Measurements from ENCODE around the gene PASD1. TPM values are rescaled to one million over a fixed set of nuclear protein-coding genes. Genes with fewer than 3 reads are reported as not detected.

PASD1 gene
- total RNA-seq, 1 experiment from 2014 or later, result not detected

GRCh38 chrX:151714362-151714761 lies 150.9 kb downstream of the PASD1 start:
- ATAC-seq (no peak), DNase-seq (ENCODE audit: low read depth, low spot score) (no peak)
- intact Hi-C loops (cut with micrococcal nuclease; ENCODE audit: unreplicated experiment), result loop anchor here (10.0 kb wide), 1 partner anchor 1100 kb away; no protein-coding TSS in a partner anchor
- H3K27me3 ChIP-seq (ENCODE audit: control insufficient read depth, insufficient read depth, low read length), result no peaks in the 10 kb centered on the region
- CTCF ChIA-PET, result no interaction called here
- in situ Hi-C loops (cut with HindIII; ENCODE audit: low pct_unique_long_range_greater_than_20kb, low sequenced_read_pairs), result no loop called here
- H3K9me3 ChIP-seq (ENCODE audit: control insufficient read depth, insufficient read depth, low read depth, low read length), result no peaks in the 10 kb centered on the region
- TF ChIP-seq, protein P1, sequence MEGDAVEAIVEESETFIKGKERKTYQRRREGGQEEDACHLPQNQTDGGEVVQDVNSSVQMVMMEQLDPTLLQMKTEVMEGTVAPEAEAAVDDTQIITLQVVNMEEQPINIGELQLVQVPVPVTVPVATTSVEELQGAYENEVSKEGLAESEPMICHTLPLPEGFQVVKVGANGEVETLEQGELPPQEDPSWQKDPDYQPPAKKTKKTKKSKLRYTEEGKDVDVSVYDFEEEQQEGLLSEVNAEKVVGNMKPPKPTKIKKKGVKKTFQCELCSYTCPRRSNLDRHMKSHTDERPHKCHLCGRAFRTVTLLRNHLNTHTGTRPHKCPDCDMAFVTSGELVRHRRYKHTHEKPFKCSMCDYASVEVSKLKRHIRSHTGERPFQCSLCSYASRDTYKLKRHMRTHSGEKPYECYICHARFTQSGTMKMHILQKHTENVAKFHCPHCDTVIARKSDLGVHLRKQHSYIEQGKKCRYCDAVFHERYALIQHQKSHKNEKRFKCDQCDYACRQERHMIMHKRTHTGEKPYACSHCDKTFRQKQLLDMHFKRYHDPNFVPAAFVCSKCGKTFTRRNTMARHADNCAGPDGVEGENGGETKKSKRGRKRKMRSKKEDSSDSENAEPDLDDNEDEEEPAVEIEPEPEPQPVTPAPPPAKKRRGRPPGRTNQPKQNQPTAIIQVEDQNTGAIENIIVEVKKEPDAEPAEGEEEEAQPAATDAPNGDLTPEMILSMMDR (IDR thresholded peaks at IDR 0.05), result no peak
- TF ChIP-seq, protein P2, sequence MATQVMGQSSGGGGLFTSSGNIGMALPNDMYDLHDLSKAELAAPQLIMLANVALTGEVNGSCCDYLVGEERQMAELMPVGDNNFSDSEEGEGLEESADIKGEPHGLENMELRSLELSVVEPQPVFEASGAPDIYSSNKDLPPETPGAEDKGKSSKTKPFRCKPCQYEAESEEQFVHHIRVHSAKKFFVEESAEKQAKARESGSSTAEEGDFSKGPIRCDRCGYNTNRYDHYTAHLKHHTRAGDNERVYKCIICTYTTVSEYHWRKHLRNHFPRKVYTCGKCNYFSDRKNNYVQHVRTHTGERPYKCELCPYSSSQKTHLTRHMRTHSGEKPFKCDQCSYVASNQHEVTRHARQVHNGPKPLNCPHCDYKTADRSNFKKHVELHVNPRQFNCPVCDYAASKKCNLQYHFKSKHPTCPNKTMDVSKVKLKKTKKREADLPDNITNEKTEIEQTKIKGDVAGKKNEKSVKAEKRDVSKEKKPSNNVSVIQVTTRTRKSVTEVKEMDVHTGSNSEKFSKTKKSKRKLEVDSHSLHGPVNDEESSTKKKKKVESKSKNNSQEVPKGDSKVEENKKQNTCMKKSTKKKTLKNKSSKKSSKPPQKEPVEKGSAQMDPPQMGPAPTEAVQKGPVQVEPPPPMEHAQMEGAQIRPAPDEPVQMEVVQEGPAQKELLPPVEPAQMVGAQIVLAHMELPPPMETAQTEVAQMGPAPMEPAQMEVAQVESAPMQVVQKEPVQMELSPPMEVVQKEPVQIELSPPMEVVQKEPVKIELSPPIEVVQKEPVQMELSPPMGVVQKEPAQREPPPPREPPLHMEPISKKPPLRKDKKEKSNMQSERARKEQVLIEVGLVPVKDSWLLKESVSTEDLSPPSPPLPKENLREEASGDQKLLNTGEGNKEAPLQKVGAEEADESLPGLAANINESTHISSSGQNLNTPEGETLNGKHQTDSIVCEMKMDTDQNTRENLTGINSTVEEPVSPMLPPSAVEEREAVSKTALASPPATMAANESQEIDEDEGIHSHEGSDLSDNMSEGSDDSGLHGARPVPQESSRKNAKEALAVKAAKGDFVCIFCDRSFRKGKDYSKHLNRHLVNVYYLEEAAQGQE (IDR thresholded peaks at IDR 0.05; ENCODE audit: insufficient read depth in 1 of 2, low read depth in 2 of 2, low read length in 1 of 2), result no peak
- TF ChIP-seq SIN3A (IDR thresholded peaks at IDR 0.05; ENCODE audit: borderline replicate concordance, insufficient read depth, low read depth, low read length) (no peak), TCF7L2 (IDR thresholded peaks at IDR 0.05; ENCODE audit: low read depth, low read length) (no peak), POLR2AphosphoS5 (IDR thresholded peaks at IDR 0.05; ENCODE audit: low read depth, low read length) (no peak)
- POLR2A ChIA-PET, result no interaction called here
- BruUV-seq (replicated peaks), result no TSS peak
- H3K4me1 ChIP-seq (ENCODE audit: control insufficient read depth, insufficient read depth, low read length), result no peaks in the 10 kb centered on the region
- H3K4me3 ChIP-seq (ENCODE audit: low read depth in 2 of 2, low read length in 2 of 2), result no peak overlapping the region
- no peaks in the 10 kb centered on the region for H3K36me3 ChIP-seq (ENCODE audit: control insufficient read depth, insufficient read depth, low read length)
- no peak overlapping the region for H3K27ac ChIP-seq (ENCODE audit: low read length)

DNA sequence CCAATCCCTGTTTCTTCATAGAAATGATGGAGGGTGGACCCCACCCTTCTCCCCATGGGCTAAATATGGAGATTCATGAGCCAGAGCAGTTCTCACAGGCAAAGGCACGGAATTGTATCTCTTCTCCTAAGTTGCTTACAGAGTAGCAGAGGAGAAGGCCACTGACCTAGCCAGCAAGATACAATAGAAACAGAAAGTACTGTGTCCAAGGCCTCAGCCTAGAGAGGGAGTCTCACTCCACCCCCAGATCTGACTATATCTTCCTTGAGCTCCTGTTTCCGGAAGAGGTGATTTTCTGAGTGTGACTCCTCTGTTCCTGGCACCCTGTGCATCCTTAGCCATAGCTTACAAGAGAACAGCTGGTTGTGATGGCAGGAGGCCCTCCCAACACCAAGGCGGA lies 152.3 kb downstream of the PASD1 start, which contains the start of gene FATE1:
Gene FATE1, plus strand, starts transcription at position 284 of the 400 bp plus-strand sequence. Its CDS starts 85 bp downstream, at position 369.
- POLR2A ChIA-PET, result no interaction called here
- no TSS peak for BruUV-seq (replicated peaks)
- intact Hi-C loops (cut with micrococcal nuclease; ENCODE audit: unreplicated experiment), result loop anchor here (10.0 kb wide), 1 partner anchor 1099 kb away; no protein-coding TSS in a partner anchor

More for the DNA sequence above, 152.3 kb downstream of the PASD1 start, which contains the start of gene FATE1:
- CTCF ChIA-PET, result no interaction called here
- ATAC-seq, result no peak
- Histone ChIP-seq H3K27me3 (ENCODE audit: control insufficient read depth, insufficient read depth, low read length) (no peaks in the 10 kb centered on the region), H3K9me3 (ENCODE audit: control insufficient read depth, insufficient read depth, low read depth, low read length) (no peaks in the 10 kb centered on the region), H3K27ac (ENCODE audit: low read length) (no peak within 1 kb of the TSS), H3K36me3 (ENCODE audit: control insufficient read depth, insufficient read depth, low read length) (no peaks in the 10 kb centered on the region), H3K4me1 (ENCODE audit: control insufficient read depth, insufficient read depth, low read length) (no peaks in the 10 kb centered on the region), H3K4me3 (ENCODE audit: low read depth in 2 of 2, low read length in 2 of 2) (no peak within 1 kb of the TSS)
- in situ Hi-C loops (cut with HindIII; ENCODE audit: low pct_unique_long_range_greater_than_20kb, low sequenced_read_pairs), result no loop called here
- TF ChIP-seq SIN3A (IDR thresholded peaks at IDR 0.05; ENCODE audit: borderline replicate concordance, insufficient read depth, low read depth, low read length), result no peak
- TF ChIP-seq, protein P2 (IDR thresholded peaks at IDR 0.05; ENCODE audit: insufficient read depth in 1 of 2, low read depth in 2 of 2, low read length in 1 of 2), result no peak
- no peak for TF ChIP-seq TCF7L2 (IDR thresholded peaks at IDR 0.05; ENCODE audit: low read depth, low read length)
- TF ChIP-seq POLR2AphosphoS5 (IDR thresholded peaks at IDR 0.05; ENCODE audit: low read depth, low read length), result no peak
- TF ChIP-seq, protein P1 (IDR thresholded peaks at IDR 0.05), result no peak
- DNase-seq (ENCODE audit: low read depth, low spot score), result no peak

Data from Panc1 (cell line).